GM19023 (cell line): ENCODE measurements around the gene MPHOSPH8.

Source experiments
- ATAC-seq: cut with Tn5 transposase; IDR thresholded peaks from one replicate; pipeline ENCODE4 v1.9.1; 2021; ENCODE audit warnings: mild to moderate bottlenecking, moderate library complexity; ENCODE audit not compliant: unreplicated experiment

MPHOSPH8 gene

GRCh38 chr13:19633479-19634255 lies at the start of gene MPHOSPH8:
Gene MPHOSPH8, plus strand, starts transcription at chr13:19633659. Its CDS starts 90 bp downstream, at chr13:19633749.
- ATAC-seq, result peak; percentile 97

GRCh38 chr13:19586904-19587634 lies 46.4 kb upstream of the MPHOSPH8 start:
- peak; percentile 77 for ATAC-seq

GRCh38 chr13:19587635-19588300 lies 45.7 kb upstream of the MPHOSPH8 start:
- peak; percentile 70 for ATAC-seq

GRCh38 chr13:19589312-19589711 lies 44.1 kb upstream of the MPHOSPH8 start:
- ATAC-seq, result no peak

- ATAC-seq, result no peak
Measured at GRCh38 chr13:19590423-19590822, 43.0 kb upstream of the MPHOSPH8 start.

GRCh38 chr13:19591864-19592263 lies 41.6 kb upstream of the MPHOSPH8 start:
- no peak for ATAC-seq

GRCh38 chr13:19592657-19593180 lies 40.7 kb upstream of the MPHOSPH8 start:
- no peak for ATAC-seq

GRCh38 chr13:19596086-19596485 lies 37.4 kb upstream of the MPHOSPH8 start:
- ATAC-seq, result no peak

GRCh38 chr13:19596960-19597361 lies 36.5 kb upstream of the MPHOSPH8 start:
- no peak for ATAC-seq

- ATAC-seq, result no peak
Measured at GRCh38 chr13:19597523-19597922, 35.9 kb upstream of the MPHOSPH8 start.

- peak; percentile 90 for ATAC-seq
Measured at GRCh38 chr13:19601749-19602725, 31.4 kb upstream of the MPHOSPH8 start.

- ATAC-seq, result no peak
Measured at GRCh38 chr13:19604306-19604705, 29.2 kb upstream of the MPHOSPH8 start.

- ATAC-seq, result no peak
Measured at GRCh38 chr13:19605161-19605955, 28.1 kb upstream of the MPHOSPH8 start.

- no peak for ATAC-seq
Measured at GRCh38 chr13:19606152-19606551, 27.3 kb upstream of the MPHOSPH8 start.

GRCh38 chr13:19606737-19607136 lies 26.7 kb upstream of the MPHOSPH8 start:
- no peak for ATAC-seq

- no peak for ATAC-seq
Measured at GRCh38 chr13:19607523-19608078, 25.9 kb upstream of the MPHOSPH8 start.

GRCh38 chr13:19618977-19619376 lies 14.5 kb upstream of the MPHOSPH8 start:
- no peak for ATAC-seq

GRCh38 chr13:19622193-19622592 lies 11.3 kb upstream of the MPHOSPH8 start:
- no peak for ATAC-seq

GRCh38 chr13:19624265-19624664 lies 9.2 kb upstream of the MPHOSPH8 start:
- no peak for ATAC-seq
